Skeletal muscle tissue (tissue), 4 donors: ENCODE measurements around the gene EDAR. TPM values are rescaled to one million over a fixed set of nuclear protein-coding genes. Genes with fewer than 3 reads are reported as not detected.

Experiments
- H3K27ac ChIP-seq: one replicate; pipeline ENCODE4 v1.7.0; 2013; ENCODE audit warnings: mild to moderate bottlenecking, low read depth, low read length, inconsistent platforms
- H3K27me3 ChIP-seq, 3 donors: one replicate each; pipeline ENCODE4 v1.7.0; 2013; ENCODE audit warnings: low read length in 3 of 3; ENCODE audit not compliant: control insufficient read depth in 3 of 3, insufficient read depth in 3 of 3
- H3K36me3 ChIP-seq, 3 donors: one replicate each; pipeline ENCODE4 v1.7.0; 2013; ENCODE audit warnings: low read length in 3 of 3; ENCODE audit not compliant: control insufficient read depth in 3 of 3, insufficient read depth in 3 of 3
- H3K4me1 ChIP-seq, 3 donors: one replicate each; pipeline ENCODE4 v1.7.0; 2013; ENCODE audit warnings: low read length in 3 of 3, mild to moderate bottlenecking in 3 of 3; ENCODE audit not compliant: control insufficient read depth in 3 of 3, insufficient read depth in 3 of 3
- H3K4me3 ChIP-seq, 3 donors: one replicate each; pipeline ENCODE4 v1.7.0; 2013; ENCODE audit warnings: low read length in 3 of 3
- H3K9ac ChIP-seq, 3 donors: one replicate each; pipeline ENCODE4 v1.7.0; 2013; ENCODE audit warnings: low read length in 3 of 3, mild to moderate bottlenecking in 3 of 3, moderate library complexity in 2 of 3, low read depth in 1 of 3
- H3K9me3 ChIP-seq, 3 donors: one replicate each; pipeline ENCODE4 v1.7.0; 2013; ENCODE audit warnings: low read length in 3 of 3; ENCODE audit not compliant: control insufficient read depth in 3 of 3
- total RNA-seq: library from RNA; depleted of rRNA; stranded (reverse); fragments of >200 nt; gene quantifications from one replicate; pipeline ENCODE4 v1.2.3, GENCODE V29; 2014
- donor health status: Osteomylitis.

Gene EDAR
- total RNA-seq, 1 donor from 2014 or later: not detected

DNA sequence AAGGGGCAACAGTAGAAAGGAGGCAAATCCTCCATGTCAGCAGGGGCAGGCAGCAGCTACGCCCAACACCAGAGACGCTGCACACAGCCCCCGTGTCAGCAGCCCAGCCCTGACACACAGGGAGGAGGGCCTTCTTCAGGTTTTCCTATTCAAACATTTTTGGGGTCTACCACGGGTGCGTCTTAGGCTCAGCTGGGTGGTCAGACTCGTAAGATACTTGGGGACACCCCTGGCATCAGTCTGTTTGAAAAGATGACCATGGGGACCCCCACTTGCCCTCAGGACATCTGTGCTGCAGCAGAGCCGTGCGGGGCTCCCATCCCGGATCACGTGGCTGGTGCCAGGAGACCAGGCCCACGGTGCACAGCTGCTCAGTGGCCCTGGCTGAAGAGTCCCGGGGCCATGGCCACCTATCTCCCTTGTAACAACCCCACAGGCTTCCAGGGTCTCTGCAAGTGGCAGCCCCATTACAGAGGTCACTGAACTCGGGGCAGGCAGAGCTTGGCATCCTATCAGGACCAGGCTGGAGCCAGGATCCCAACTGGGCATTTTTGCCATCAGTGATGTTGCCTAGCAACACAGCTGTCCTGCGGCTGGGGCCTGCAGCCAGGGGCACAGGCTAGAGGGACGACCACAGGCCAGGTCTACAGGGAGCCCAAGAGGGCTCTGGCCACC, 82.5 kb downstream of the EDAR start:
- Histone ChIP-seq H3K27ac (no peak overlapping the region), H3K9me3 (no peaks in the 10 kb centered on the region), H3K36me3 (no peaks in the 10 kb centered on the region), H3K4me1 (no peaks in the 10 kb centered on the region), H3K27me3 (peaks cover 0 to 17% (median 15%) of the 10 kb centered on the region in 3 donors), H3K9ac (no peak overlapping the region), H3K4me3 (no peak overlapping the region)

DNA sequence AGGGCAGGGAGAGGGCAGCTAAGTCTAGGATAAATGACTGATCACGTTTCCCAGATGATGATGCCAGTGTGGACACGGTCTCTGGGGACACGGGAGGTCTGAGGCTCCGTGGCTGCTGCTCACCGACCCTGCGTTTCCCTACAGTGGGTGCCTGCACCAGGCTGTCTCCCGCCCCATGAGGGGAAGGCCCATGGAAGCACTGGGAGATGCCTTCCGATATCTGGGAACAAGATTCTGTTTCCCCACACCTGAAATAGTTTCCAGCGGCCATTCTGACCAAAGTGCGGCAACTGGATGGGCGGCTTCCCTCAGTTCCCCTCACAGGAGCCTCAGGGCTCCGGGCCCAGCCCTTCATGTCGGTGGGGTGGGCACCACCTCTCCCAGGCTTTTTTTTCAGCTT, 83.1 kb downstream of the EDAR start:
- no peaks in the 10 kb centered on the region for H3K9me3 ChIP-seq
- no peaks in the 10 kb centered on the region for H3K36me3 ChIP-seq
- H3K4me1 ChIP-seq: no peaks in the 10 kb centered on the region
- no peak overlapping the region for H3K4me3 ChIP-seq
- no peak overlapping the region for H3K9ac ChIP-seq
- H3K27ac ChIP-seq: no peak overlapping the region
- H3K27me3 ChIP-seq: peaks cover 0 to 17% (median 12%) of the 10 kb centered on the region in 3 donors

DNA sequence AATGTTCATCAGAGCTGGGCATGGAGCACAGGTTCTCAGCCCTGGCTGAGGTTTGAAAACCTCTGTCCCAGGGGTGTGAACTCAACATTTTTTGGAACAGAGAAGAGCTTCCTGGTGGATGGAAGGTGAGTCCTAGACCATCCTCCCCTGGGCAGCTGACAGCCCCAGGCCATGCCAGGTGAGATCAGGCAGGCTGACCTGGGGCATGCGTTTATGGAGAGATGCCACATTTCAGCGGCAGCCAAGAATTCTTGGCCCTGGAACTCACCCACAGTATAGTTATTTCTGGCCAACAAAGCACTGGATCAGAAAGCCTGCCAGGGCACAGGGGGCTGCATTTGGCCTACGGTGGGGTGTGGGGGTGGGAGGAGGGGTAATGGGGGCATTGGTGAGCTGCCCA, 83.8 kb downstream of the EDAR start:
- Histone ChIP-seq H3K4me1 (no peaks in the 10 kb centered on the region), H3K4me3 (no peak overlapping the region), H3K9me3 (no peaks in the 10 kb centered on the region), H3K27me3 (peaks cover 0 to 13% (median 10%) of the 10 kb centered on the region in 3 donors), H3K27ac (no peak overlapping the region), H3K36me3 (no peaks in the 10 kb centered on the region), H3K9ac (no peak overlapping the region)

DNA sequence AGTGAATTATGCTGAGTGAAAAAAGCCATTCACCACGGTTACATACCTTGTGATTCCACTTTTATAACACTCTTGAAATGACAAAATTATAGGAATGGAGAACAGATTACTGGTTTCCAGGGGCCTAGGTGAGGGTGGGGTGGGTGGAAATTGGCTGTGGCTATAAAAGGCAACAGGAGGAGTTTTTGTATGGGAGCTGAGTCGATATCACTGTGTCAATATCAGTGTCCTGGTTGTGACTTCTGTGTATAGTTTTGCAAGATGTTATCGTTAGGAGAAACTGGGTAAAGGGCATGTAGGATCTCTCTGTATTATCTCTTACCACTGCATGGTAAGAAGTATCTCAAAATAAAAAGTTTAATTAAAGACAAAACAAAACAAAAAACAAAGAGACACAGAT, 84.3 kb downstream of the EDAR start:
- H3K36me3 ChIP-seq: no peaks in the 10 kb centered on the region
- H3K4me3 ChIP-seq: no peak overlapping the region
- H3K27ac ChIP-seq: no peak overlapping the region
- peaks cover 0 to 8% (median 5%) of the 10 kb centered on the region in 3 donors for H3K27me3 ChIP-seq
- no peaks in the 10 kb centered on the region for H3K9me3 ChIP-seq
- no peaks in the 10 kb centered on the region for H3K4me1 ChIP-seq
- H3K9ac ChIP-seq: no peak overlapping the region

DNA sequence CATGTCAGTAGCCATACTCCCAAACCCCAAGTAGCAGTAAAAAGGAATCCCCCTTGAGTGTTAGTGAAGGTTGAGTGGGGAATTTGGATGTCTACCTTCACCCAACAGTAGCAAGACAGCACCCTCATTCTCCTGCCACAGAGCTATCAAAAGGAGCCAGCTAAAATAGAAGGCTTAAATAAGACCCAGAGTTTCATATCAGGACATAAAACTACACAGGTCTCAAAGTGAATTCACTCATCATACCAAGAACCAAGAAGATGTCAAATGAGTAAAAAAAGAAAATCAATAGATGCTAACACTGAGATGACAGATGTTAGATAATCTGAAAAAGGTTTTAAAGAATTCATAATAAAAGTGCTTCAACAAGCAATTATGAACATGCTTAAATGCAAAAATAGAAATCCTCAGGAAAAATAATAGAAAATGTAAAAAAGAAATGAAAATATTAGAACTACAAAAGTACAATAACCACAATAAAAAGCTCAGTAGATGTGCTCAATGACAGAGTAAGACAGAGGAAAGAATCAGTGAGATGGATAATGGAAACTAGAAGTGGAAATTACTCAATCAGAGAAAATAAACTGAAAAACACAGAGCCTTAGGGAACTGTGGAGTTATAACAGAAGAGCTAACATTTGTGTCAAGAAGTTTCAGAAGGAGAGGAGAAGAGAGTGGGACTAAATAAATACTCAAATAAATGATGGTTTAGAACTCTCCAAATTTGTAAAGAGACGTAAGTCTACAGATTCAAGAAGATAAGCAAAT, 90.5 kb downstream of the EDAR start:
- no peak overlapping the region for H3K27ac ChIP-seq
- no peaks in the 10 kb centered on the region for H3K36me3 ChIP-seq
- H3K9me3 ChIP-seq: no peaks in the 10 kb centered on the region
- no peaks in the 10 kb centered on the region for H3K4me1 ChIP-seq
- H3K4me3 ChIP-seq: no peak overlapping the region
- H3K9ac ChIP-seq: no peak overlapping the region
- H3K27me3 ChIP-seq: peaks cover 0 to 3% (median 0%) of the 10 kb centered on the region in 3 donors

DNA sequence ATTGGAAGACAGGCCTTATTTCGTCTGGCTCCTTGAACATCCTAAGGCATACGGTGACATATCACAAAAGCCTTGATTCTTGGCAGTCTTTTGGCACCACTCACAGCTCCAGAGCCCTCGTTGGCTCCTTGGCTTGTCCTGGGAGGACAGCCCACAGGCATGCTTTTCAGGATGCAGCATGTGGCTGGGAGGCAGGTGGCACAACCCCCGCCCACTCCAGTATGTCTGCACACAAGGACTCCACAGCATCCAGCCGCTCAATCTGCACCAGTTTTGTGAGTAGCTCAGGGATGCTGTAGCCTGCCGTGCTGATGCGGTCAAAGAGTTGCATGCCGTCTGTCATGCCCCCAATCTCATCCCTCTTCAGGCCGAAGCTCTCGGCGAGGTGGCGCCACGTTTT, 92.3 kb downstream of the EDAR start:
- no peaks in the 10 kb centered on the region for H3K9me3 ChIP-seq
- H3K27me3 ChIP-seq: peaks cover 0 to 3% (median 0%) of the 10 kb centered on the region in 3 donors
- H3K36me3 ChIP-seq: no peaks in the 10 kb centered on the region
- no peak overlapping the region for H3K4me3 ChIP-seq
- H3K27ac ChIP-seq: no peak overlapping the region
- H3K9ac ChIP-seq: no peak overlapping the region
- H3K4me1 ChIP-seq: no peaks in the 10 kb centered on the region

DNA sequence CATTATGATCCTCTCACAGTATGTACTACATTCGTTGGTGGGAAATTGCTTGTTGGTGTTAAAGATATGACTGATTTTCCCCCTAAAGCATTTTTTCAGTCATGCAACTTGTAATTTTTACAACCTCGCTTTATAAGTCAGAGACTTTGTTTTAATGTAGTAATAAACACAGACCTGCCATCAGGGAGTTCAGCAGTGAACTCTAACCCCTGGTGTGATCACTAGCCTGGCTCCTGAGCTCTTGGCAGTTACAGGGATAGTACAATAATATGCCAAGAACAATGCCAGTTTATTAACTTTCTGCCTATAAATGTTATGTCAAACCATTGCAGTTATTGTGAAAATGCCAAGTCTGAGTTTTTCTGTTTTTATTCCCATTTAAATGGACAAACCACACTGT, 93.8 kb downstream of the EDAR start:
- H3K4me3 ChIP-seq: no peak overlapping the region
- H3K4me1 ChIP-seq: no peaks in the 10 kb centered on the region
- H3K36me3 ChIP-seq: no peaks in the 10 kb centered on the region
- H3K27me3 ChIP-seq: peaks cover 0 to 3% (median 0%) of the 10 kb centered on the region in 3 donors
- no peak overlapping the region for H3K27ac ChIP-seq
- H3K9ac ChIP-seq: no peak overlapping the region
- H3K9me3 ChIP-seq: peaks cover 0 to 5% (median 0%) of the 10 kb centered on the region in 3 donors

DNA sequence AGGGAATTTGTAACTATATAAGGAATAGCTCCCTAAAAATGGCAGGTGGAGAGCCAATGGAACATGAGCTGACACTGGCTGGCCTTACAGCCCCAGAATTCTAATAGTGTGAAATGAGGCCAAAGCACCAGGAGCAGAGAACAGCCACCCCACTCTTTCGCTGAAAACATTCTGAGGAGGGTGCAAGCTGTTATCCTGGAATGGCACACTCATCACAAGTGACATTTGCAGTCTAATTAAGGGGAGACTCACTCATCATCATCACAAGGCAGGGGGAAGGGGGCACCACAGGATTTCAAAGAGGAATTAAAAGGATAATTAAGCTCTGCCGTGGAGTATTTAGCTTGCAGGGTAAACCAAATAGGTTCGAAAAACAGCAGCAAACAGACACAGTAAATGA, 94.3 kb downstream of the EDAR start:
- no peak overlapping the region for H3K9ac ChIP-seq
- no peaks in the 10 kb centered on the region for H3K36me3 ChIP-seq
- no peak overlapping the region for H3K4me3 ChIP-seq
- H3K27ac ChIP-seq: no peak overlapping the region
- peaks cover 0 to 3% (median 0%) of the 10 kb centered on the region in 3 donors for H3K27me3 ChIP-seq
- peaks cover 0 to 5% (median 0%) of the 10 kb centered on the region in 3 donors for H3K9me3 ChIP-seq
- no peaks in the 10 kb centered on the region for H3K4me1 ChIP-seq

DNA sequence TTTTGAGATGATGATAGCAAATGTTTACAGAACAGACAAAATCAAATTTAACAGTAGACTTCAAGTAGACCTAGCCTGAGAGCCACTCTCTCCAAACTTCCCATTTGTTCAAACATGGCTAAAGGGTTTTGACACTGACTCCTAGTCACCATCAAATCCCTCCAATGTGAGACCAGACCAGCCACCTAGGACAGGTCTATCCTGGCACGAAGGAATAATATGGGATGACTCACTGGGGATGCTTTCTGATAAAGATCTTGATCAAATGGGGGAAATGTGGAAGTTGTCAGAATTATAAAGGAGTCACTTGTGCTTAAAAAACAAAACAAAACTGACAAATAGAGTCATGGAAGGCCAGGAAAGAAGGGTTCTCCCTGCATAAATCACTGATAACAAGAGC, 95.7 kb downstream of the EDAR start:
- H3K9me3 ChIP-seq: peaks cover 0 to 5% (median 0%) of the 10 kb centered on the region in 3 donors
- no peaks in the 10 kb centered on the region for H3K4me1 ChIP-seq
- H3K36me3 ChIP-seq: no peaks in the 10 kb centered on the region
- no peak overlapping the region for H3K27ac ChIP-seq
- no peak overlapping the region for H3K4me3 ChIP-seq
- H3K9ac ChIP-seq: no peak overlapping the region
- peaks cover 0 to 3% (median 0%) of the 10 kb centered on the region in 3 donors for H3K27me3 ChIP-seq

DNA sequence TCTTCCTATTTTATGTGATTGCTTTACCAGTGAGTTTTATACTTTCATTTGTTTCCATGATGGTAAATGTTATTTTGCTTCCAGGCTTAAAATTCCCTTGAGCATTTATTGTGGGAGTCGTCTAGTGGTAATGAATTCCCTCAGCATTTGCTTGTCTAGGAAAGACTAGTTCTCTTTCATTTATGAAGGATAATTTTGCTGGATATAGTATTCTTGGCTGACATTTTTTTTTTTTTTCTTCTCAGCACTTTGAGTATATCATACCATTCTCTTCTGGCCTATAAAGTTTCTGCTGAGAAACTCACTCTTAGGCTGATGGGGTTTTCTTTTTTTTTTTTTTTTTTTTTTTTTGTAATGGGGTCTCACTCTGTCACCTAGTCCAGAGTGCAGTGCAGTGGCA, 99.1 kb downstream of the EDAR start:
- H3K9me3 ChIP-seq: peaks cover 0 to 5% (median 0%) of the 10 kb centered on the region in 3 donors
- no peak overlapping the region for H3K27ac ChIP-seq
- no peak overlapping the region for H3K9ac ChIP-seq
- H3K27me3 ChIP-seq: no peaks in the 10 kb centered on the region
- H3K4me3 ChIP-seq: no peak overlapping the region
- H3K4me1 ChIP-seq: no peaks in the 10 kb centered on the region
- H3K36me3 ChIP-seq: no peaks in the 10 kb centered on the region
